Stimulated activated CD4-positive, alpha-beta T cell treated with anti-CD3 and anti-CD28 coated beads, Interleukin-15, amount 100 ng/mL, for 1 hour (primary cell): ENCODE data around the gene PBLD.
A peak's percentile ranks its signal among the peaks of the same experiment; 100 is the strongest.

Experiments
- DNase-seq, 2 donors: peaks; one replicate each; pipeline ENCODE4 v3.0.0-alpha.2; 2020; ENCODE audit warnings: low read depth in 1 of 2, low spot score in 1 of 2

Gene PBLD

DNA sequence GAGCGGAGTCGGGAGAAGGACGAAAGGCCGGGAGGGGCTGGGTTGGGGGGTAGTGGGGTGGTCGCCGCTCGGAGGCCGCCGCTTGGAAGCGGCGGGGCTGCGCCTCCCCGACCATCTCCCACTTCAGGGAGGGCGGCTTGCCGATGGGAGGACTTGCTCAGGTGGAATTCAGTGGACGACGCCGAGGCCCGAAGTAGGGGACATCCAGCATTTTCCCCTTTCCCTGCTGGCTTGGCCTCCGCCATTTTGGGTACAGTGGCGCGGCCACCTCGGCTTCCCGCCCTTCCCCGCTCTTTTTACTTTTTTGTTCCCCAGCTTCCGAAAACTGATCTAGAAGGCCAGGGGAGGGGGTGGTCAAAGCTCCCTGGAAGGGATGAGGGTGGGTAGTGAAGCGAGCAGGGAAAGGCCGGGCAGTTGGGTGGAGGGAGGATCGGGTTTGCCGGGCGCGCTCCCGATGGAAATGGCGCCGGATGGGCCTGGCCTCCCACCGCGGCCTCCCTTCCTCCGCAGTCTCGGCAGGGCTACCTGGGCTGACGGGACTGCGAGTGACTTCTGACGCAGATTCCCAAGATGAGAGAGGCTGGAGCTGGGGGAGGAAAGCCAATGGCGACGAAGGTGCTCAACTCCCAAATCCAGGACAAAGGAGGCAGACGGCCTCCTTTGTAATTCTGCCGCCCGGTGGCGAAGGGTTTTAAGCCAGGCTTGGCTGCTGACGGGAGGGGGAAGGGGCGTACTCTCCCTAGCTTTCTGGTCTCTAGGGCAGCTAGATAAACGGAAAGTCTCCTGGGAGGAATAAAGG, at the start of gene PBLD:
Gene PBLD, minus strand, starts transcription at position 670 of the 799 bp plus-strand sequence. CDS start 26,084 bp downstream, outside the sequence.
- DNase-seq = peak; percentile 15 to 39

DNA sequence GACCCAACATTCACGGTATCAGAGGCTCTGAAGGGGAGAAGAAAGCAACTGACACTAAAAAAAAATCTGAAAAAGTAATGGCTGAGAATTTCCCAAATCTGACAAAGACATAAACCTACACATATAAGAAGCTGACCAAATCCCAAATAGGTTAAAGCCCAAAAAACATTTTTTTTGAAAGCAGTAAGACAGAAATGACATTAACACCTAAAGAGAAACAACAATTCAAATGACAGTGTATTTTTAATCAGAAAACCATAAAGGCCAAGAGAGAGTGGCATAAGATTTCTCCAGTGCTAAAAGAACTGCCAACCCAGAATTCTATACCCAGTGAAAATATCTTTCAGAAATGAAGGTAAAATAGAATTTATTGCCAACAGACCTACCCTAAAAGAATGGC, 38.9 kb upstream of the PBLD start:
- no peak for DNase-seq

DNA sequence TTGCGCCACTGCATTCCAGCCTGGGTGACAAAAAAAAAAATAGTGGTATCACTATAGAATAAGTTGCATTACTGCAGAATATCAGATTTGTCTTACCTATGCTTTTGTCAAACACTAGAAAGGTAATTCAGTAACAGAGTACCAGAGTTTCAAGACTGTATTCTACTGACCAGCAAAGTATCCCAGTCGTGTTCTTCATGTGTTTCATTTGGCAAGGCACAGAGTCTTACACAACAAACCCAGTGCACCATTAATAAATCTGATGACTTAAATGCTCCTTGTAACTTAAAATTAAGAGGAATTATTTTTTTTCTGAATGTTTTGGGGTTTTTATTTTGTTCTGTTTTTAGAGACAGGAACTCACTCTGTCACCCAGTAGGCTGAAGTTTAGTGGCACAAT, 34.4 kb upstream of the PBLD start:
- DNase-seq = no peak

- no peak for DNase-seq
These were observed 33.9 kb upstream of the PBLD start for GRCh38 chr10:68366600-68366999.

DNA sequence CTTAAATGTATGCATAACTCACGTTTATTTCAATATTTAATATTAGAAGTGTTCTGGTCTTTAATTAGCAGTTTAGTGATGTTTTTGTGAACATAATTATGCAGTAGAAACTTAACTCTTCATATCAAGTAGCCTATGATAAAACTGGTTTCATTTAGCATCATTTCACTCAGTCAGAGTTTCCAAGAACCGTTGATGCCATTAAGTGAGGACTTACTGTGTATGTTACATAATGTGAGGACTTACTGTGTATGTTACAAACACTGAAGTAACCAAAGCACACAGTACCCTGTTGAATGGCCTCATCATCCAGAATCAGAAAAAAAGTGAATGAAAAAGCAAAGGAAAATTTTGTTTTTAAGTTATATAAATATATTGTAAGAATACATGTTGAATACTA, 32.9 kb upstream of the PBLD start:
- DNase-seq = no peak

DNA sequence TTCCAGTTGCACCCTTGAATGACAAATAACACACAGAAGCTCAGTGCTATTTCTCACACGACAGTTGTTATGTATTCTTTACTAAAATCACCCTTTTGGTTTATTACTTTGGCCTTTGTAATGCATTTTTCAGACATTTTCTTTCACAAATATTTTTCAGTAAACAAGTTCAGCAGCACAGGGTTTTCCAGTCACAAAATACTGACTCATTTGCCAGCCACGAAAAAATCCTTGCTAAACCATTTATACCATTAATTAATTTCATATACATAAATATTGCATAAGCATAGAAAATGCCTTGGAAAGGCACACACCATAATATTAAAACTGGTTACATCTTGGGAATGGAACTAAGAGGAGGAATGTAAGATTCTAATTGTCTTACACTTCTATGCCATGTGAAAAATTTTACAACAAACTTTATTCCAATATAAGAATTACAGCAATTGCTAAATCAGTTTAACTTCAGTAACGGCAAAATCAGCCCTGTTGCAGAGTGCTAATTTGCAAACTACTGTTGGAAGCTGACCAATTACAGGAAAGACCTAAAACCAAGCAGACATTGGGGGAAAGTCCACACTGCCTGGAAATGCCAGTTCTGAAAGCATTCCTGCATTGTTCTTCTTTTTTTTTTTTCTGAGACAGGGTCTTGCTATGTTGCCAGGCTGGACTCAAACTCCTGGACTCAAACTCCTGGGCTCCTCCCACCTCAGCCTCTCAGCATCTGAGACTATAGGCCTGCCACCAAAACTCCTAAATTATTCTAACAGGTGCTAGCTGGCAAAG, 31.6 kb upstream of the PBLD start:
- DNase-seq = no peak

DNA sequence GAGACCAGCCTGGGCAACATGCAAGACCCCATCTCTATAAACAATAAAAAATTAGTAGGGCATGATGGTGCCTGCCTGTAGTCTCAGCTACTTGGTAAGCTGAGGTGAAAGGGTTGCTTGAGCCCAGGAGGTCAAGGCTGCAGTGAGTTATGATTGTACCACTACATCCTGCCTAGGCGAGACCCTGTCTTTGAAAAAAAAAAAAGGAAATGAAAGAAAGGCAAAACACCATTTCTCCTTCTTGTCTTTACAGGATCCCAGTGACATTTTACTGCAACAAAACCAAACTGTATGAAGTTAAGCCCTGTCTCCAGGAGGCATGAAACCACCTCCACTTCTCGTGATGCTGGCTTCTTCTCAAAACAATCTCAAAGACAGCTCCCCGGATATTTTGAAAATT, 29.9 kb upstream of the PBLD start:
- no peak for DNase-seq

DNA sequence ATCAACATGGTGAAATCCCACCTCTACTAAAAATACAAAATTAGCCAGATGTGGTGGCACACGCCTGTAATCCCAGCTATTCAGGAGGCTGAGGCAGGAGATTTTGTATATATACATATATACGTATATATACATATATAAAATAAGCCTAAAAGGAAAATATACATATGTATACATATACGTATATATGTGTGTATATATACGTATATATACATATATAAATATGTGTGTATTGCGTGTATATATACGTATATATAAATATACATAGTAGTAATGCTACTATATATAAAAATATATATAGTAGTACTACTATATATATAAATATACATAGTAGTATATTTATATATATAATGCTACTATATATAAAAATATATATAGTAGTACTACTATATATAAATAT, 26.5 kb upstream of the PBLD start:
- no peak for DNase-seq

DNA sequence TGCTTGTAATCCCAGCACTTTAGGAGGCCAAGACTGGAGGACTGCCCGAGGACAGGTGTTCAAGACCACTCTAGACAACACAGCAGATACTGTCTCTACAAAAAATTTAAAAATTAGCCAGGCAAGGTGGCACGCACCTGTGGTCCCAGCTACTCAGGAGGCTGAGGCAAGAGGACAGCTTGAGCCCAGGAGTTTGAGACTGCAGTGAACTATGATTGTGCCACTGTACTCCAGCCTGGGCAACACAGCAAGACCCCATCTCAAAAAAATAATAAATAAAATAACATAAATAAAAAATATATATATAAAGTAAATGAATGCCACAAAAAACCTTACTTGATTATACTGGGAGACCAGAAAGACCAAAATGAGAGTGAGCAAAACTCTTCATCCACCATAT, 20.8 kb upstream of the PBLD start:
- DNase-seq = no peak

- DNase-seq = peak in 1 of 2 donors; percentile 6
These were observed 15.6 kb upstream of the PBLD start for GRCh38 chr10:68348265-68348741.

GRCh38 chr10:68346774-68347173, 14.0 kb upstream of the PBLD start:
- no peak for DNase-seq

GRCh38 chr10:68345621-68346020, 12.9 kb upstream of the PBLD start:
- DNase-seq = no peak

- no peak for DNase-seq
These were observed 10.3 kb upstream of the PBLD start for GRCh38 chr10:68342909-68343516.

DNA sequence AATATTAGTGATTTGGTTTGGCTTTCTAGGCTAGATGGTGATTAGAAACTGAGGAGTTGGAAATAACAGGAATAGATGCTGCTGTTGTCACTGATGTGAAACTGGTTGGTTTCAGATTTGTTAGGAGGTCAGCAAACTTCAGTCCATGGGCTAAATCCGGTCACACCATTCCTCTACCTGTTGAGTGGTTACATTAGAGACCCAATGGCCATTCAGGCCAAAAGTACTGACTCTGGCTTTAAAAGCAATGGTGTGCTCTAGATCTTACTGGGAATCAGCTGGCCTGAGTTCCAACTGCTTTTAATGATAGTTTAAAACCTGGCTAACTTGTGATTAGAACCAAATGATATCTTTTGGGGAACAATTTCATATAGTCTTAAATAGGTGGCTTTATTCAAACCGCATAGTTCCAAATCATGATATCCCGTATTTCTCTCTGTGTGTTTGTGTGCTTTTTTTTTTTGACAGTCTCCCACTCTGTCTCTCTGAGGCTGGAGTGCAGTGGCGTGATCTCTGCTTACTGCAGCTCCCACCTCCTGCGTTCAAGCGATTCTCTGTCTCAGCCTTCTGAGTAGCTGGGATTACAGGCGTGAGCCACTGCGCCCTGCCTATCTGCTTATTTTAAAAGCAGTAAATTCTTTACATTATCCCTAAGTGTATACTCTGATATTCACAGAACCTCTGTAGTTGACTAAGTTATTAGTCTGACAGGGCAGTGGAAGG, 7.8 kb upstream of the PBLD start:
- no peak for DNase-seq

- no peak for DNase-seq
These were observed 4.1 kb upstream of the PBLD start for GRCh38 chr10:68336754-68337351.

DNA sequence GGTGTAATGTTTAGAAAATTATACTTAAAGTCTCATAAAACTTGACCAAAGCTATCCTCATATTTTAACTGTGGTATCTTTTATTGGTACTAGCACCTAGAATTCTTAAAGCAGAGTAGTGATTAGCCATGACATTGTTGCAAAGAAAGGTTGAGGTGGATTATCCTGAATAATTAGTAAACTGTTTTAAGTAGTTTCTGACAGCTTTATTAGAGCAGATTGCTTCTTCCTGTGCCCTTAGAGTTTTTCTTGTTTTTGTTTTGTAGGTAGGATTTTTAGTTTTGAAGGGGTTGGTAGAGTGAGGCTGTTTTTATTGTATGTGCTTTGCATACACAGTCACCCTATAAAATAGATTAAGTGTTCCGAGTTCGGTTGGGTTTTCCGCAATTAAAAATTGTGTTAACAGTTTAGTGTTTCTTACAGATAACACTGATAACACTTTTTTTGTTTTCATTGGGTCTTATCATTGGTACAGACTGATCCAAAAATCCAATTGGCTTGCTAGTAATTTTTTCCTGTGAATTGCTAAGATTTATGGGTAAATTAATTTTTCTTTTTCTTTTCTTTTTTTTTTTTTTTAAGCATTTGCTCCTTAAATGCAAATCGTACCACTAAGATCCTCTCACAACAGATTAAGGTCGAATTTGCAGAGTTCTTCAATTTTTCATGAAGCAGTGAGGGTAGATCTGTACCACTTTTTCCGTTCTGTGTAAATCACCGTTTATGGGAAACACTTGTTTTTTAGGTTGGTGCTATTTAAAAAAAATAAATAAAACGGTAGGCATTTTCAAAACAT, 2.1 kb upstream of the PBLD start:
- DNase-seq = no peak

- DNase-seq = no peak
These were observed 1.0 kb upstream of the PBLD start for GRCh38 chr10:68333440-68334431.

GRCh38 chr10:68333058-68333395, 299 bp upstream of the PBLD start:
- DNase-seq = no peak
